Measurements from ENCODE around the gene SRGAP2B. TPM values are rescaled to one million over a fixed set of nuclear protein-coding genes. Genes with fewer than 3 reads are reported as not detected.
"Not testable (repeated sequence)": the region's sequence is repeated elsewhere in the genome, so short reads cannot be mapped to it uniquely, and the experiment has no call there.

The SRGAP2B gene
- polyA plus RNA-seq, 1 donor (not counting 4 experiments of a cell fraction or from before 2014, with no cell fraction given), result 11.0 TPM

DNA sequence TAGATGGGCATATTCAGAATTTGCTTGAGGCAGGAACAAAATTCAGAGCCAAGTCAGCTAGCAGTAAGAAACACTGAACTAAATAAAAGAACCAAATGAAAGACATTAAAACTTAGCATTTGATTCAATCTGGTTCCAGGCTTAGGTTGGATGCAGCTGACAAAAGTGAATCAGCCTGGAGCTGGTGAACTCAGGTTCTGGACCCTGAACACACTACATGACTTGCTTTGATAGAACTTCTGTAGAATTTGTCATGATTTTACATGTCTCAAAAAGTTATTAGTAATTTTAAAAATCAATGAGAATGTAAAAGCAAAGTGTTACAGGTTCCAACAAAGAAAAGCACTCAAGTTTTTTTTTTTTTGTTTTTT lies 78.7 kb downstream of the SRGAP2B start:
- H3K79me2 ChIP-seq (ENCODE audit: control insufficient read depth, insufficient read depth, low read length); dilution Hi-C loops (cut with MboI; ENCODE audit: extremely low pct_ligation_motif_present, low sequenced_read_pairs); H3K9me3 ChIP-seq (ENCODE audit: control insufficient read depth, low read depth, low read length); DNase-seq (ENCODE audit: low read depth, low spot score); H3K9me1 ChIP-seq (ENCODE audit: control insufficient read depth, extremely low read depth, insufficient read depth, low read length); H2AFZ ChIP-seq (ENCODE audit: control insufficient read depth, low read length); H4K20me1 ChIP-seq (ENCODE audit: control insufficient read depth, extremely low read depth, insufficient read depth, low read length); H3K27ac ChIP-seq (ENCODE audit: control insufficient read depth, insufficient read depth, low read length); FAIRE-seq; H3K4me3 ChIP-seq (ENCODE audit: control insufficient read depth in 2 of 3, extremely low read depth in 1 of 3, insufficient read depth in 2 of 3, low read depth in 1 of 3, low read length in 3 of 3); H3K27me3 ChIP-seq (ENCODE audit: control insufficient read depth, extremely low read depth, insufficient read depth, low read length); H3K4me1 ChIP-seq (ENCODE audit: control insufficient read depth, extremely low read depth, insufficient read depth, low read length); H3K4me2 ChIP-seq (ENCODE audit: control insufficient read depth, extremely low read depth, insufficient read depth, low read depth, low read length); H3K9ac ChIP-seq (ENCODE audit: control insufficient read depth, extremely low read depth, insufficient read depth, low read length); H3K36me3 ChIP-seq (ENCODE audit: control insufficient read depth in 2 of 2, extremely low read depth in 1 of 2, insufficient read depth in 2 of 2, low read length in 2 of 2): not testable (repeated sequence)

DNA sequence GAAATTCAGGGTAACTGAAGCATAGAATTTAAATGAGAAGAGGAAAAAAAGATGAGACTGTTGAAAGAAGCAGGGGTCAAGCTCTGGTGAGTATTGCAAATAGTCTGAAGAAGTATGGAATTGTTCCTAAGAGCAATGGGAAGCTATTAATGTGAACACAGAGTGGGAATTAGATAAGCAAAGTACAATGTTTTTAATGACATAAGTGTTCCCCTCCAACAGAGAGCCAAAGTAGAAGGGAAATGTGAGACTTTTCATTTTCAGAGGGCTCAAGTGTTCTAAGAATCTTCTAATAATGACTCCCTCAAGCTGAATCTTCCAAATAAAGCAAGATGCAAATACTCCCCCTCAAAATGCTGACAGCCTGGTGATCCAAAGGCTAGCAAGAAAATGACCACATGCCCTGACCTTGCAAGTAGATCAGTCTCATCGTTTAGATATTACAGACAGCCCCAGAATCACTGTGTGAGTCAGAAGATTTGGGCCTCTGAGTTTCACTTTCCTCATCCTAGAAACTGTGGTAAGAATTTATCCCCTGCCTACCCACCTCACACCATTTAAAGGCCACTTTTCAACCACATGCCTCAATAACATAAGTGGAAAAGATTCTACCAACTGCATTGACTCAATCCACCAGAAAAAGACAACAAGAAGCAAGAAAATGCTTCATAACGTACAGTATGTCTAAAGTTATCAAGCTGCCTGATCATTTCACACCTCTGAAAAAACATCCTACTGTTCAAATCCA lies 79.2 kb downstream of the SRGAP2B start:
- FAIRE-seq; H3K9me3 ChIP-seq (ENCODE audit: control insufficient read depth, low read depth, low read length); H3K4me3 ChIP-seq (ENCODE audit: control insufficient read depth in 2 of 3, extremely low read depth in 1 of 3, insufficient read depth in 2 of 3, low read depth in 1 of 3, low read length in 3 of 3); H4K20me1 ChIP-seq (ENCODE audit: control insufficient read depth, extremely low read depth, insufficient read depth, low read length); H3K9ac ChIP-seq (ENCODE audit: control insufficient read depth, extremely low read depth, insufficient read depth, low read length); H3K9me1 ChIP-seq (ENCODE audit: control insufficient read depth, extremely low read depth, insufficient read depth, low read length); H3K79me2 ChIP-seq (ENCODE audit: control insufficient read depth, insufficient read depth, low read length); dilution Hi-C loops (cut with MboI; ENCODE audit: extremely low pct_ligation_motif_present, low sequenced_read_pairs); H3K4me2 ChIP-seq (ENCODE audit: control insufficient read depth, extremely low read depth, insufficient read depth, low read depth, low read length); DNase-seq (ENCODE audit: low read depth, low spot score); H2AFZ ChIP-seq (ENCODE audit: control insufficient read depth, low read length); H3K27ac ChIP-seq (ENCODE audit: control insufficient read depth, insufficient read depth, low read length); H3K4me1 ChIP-seq (ENCODE audit: control insufficient read depth, extremely low read depth, insufficient read depth, low read length); H3K27me3 ChIP-seq (ENCODE audit: control insufficient read depth, extremely low read depth, insufficient read depth, low read length); H3K36me3 ChIP-seq (ENCODE audit: control insufficient read depth in 2 of 2, extremely low read depth in 1 of 2, insufficient read depth in 2 of 2, low read length in 2 of 2): not testable (repeated sequence)

DNA sequence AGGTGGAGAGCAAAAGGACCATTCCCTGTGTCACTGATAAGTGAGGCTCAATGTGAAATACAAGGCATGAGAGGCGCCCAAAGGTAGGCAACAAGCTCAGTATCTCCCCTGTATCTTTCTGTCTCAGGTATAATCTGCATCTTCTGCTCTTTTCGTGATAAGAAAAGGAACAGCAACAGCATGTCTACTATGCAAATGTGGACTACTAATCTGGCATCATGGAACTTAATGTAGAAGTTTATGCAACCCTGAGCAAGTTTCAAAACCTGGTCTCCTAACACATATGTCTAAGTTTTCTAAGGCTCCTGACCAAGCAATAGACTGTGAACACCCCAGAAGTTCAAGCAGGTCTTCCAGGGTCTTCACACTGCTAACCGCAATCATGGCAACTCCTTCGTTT lies 81.8 kb downstream of the SRGAP2B start:
- H3K4me2 ChIP-seq (ENCODE audit: control insufficient read depth, extremely low read depth, insufficient read depth, low read depth, low read length); H2AFZ ChIP-seq (ENCODE audit: control insufficient read depth, low read length); H3K27ac ChIP-seq (ENCODE audit: control insufficient read depth, insufficient read depth, low read length); DNase-seq (ENCODE audit: low read depth, low spot score); H3K9me1 ChIP-seq (ENCODE audit: control insufficient read depth, extremely low read depth, insufficient read depth, low read length); H3K36me3 ChIP-seq (ENCODE audit: control insufficient read depth in 2 of 2, extremely low read depth in 1 of 2, insufficient read depth in 2 of 2, low read length in 2 of 2); dilution Hi-C loops (cut with MboI; ENCODE audit: extremely low pct_ligation_motif_present, low sequenced_read_pairs); H3K79me2 ChIP-seq (ENCODE audit: control insufficient read depth, insufficient read depth, low read length); H3K9me3 ChIP-seq (ENCODE audit: control insufficient read depth, low read depth, low read length); H3K4me3 ChIP-seq (ENCODE audit: control insufficient read depth in 2 of 3, extremely low read depth in 1 of 3, insufficient read depth in 2 of 3, low read depth in 1 of 3, low read length in 3 of 3); H3K4me1 ChIP-seq (ENCODE audit: control insufficient read depth, extremely low read depth, insufficient read depth, low read length); H3K9ac ChIP-seq (ENCODE audit: control insufficient read depth, extremely low read depth, insufficient read depth, low read length); H3K27me3 ChIP-seq (ENCODE audit: control insufficient read depth, extremely low read depth, insufficient read depth, low read length); H4K20me1 ChIP-seq (ENCODE audit: control insufficient read depth, extremely low read depth, insufficient read depth, low read length); FAIRE-seq: not testable (repeated sequence)

DNA sequence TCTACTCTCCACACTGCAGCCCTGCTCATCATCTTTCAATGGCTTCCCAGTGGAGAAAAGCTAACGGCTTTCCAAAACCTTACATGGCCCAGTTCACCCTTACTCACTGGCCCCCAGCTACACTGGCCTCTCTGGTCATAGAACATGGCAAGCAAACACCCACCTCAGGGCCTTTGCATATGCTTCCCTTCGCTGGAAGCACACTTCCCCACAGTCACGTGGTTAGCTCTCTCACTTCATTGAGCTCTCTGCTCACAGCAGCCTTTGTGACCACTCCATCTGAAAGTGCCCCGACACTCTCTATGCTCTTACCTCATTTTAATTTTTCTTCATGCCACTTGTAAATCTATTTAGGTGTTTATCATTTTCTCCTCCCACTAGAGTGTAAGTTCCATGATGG lies 83.3 kb downstream of the SRGAP2B start:
- H3K4me1 ChIP-seq (ENCODE audit: control insufficient read depth, extremely low read depth, insufficient read depth, low read length); H3K4me2 ChIP-seq (ENCODE audit: control insufficient read depth, extremely low read depth, insufficient read depth, low read depth, low read length); H3K4me3 ChIP-seq (ENCODE audit: control insufficient read depth in 2 of 3, extremely low read depth in 1 of 3, insufficient read depth in 2 of 3, low read depth in 1 of 3, low read length in 3 of 3); H3K36me3 ChIP-seq (ENCODE audit: control insufficient read depth in 2 of 2, extremely low read depth in 1 of 2, insufficient read depth in 2 of 2, low read length in 2 of 2); FAIRE-seq; H3K9ac ChIP-seq (ENCODE audit: control insufficient read depth, extremely low read depth, insufficient read depth, low read length); dilution Hi-C loops (cut with MboI; ENCODE audit: extremely low pct_ligation_motif_present, low sequenced_read_pairs); H3K9me1 ChIP-seq (ENCODE audit: control insufficient read depth, extremely low read depth, insufficient read depth, low read length); H2AFZ ChIP-seq (ENCODE audit: control insufficient read depth, low read length); H3K27ac ChIP-seq (ENCODE audit: control insufficient read depth, insufficient read depth, low read length); H4K20me1 ChIP-seq (ENCODE audit: control insufficient read depth, extremely low read depth, insufficient read depth, low read length); H3K79me2 ChIP-seq (ENCODE audit: control insufficient read depth, insufficient read depth, low read length); H3K27me3 ChIP-seq (ENCODE audit: control insufficient read depth, extremely low read depth, insufficient read depth, low read length); H3K9me3 ChIP-seq (ENCODE audit: control insufficient read depth, low read depth, low read length); DNase-seq (ENCODE audit: low read depth, low spot score): not testable (repeated sequence)

DNA sequence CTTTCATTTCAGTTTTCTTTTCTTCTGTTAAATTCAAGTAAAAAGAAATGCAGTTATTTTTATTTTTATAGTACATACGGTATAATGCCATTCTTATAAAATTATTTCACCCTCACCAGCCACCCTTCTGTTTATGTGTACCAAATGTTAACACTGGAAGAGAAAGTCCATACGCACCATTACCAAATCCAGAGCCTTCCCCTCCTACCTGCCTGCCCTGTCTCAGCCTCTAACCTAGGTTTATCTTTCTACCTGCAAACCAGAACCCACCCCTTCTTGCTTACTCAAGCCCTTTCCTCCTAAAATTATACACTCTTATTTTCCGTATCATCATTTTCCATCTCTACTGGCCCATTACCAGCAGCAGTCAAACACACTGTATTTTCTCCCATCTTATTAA lies 84.5 kb downstream of the SRGAP2B start:
- not testable (repeated sequence) for FAIRE-seq; DNase-seq (ENCODE audit: low read depth, low spot score)

More for the DNA sequence above, 84.5 kb downstream of the SRGAP2B start:
- dilution Hi-C loops (cut with MboI; ENCODE audit: extremely low pct_ligation_motif_present, low sequenced_read_pairs); H3K9ac ChIP-seq (ENCODE audit: control insufficient read depth, extremely low read depth, insufficient read depth, low read length); H3K4me2 ChIP-seq (ENCODE audit: control insufficient read depth, extremely low read depth, insufficient read depth, low read depth, low read length); H3K27ac ChIP-seq (ENCODE audit: control insufficient read depth, insufficient read depth, low read length); H3K27me3 ChIP-seq (ENCODE audit: control insufficient read depth, extremely low read depth, insufficient read depth, low read length); H4K20me1 ChIP-seq (ENCODE audit: control insufficient read depth, extremely low read depth, insufficient read depth, low read length); H3K36me3 ChIP-seq (ENCODE audit: control insufficient read depth in 2 of 2, extremely low read depth in 1 of 2, insufficient read depth in 2 of 2, low read length in 2 of 2); H3K9me1 ChIP-seq (ENCODE audit: control insufficient read depth, extremely low read depth, insufficient read depth, low read length); H3K9me3 ChIP-seq (ENCODE audit: control insufficient read depth, low read depth, low read length); H2AFZ ChIP-seq (ENCODE audit: control insufficient read depth, low read length); H3K4me1 ChIP-seq (ENCODE audit: control insufficient read depth, extremely low read depth, insufficient read depth, low read length); H3K79me2 ChIP-seq (ENCODE audit: control insufficient read depth, insufficient read depth, low read length); H3K4me3 ChIP-seq (ENCODE audit: control insufficient read depth in 2 of 3, extremely low read depth in 1 of 3, insufficient read depth in 2 of 3, low read depth in 1 of 3, low read length in 3 of 3): not testable (repeated sequence)
